Measurements from ENCODE around the gene MRPL41. TPM values are rescaled to one million over a fixed set of nuclear protein-coding genes. Genes with fewer than 3 reads are reported as not detected.
"Not testable (repeated sequence)": the region's sequence is repeated elsewhere in the genome, so short reads cannot be mapped to it uniquely, and the experiment has no call there.

Gene MRPL41
- total and polyA plus RNA-seq, 2 donors = 33.3 to 84.3 TPM

DNA sequence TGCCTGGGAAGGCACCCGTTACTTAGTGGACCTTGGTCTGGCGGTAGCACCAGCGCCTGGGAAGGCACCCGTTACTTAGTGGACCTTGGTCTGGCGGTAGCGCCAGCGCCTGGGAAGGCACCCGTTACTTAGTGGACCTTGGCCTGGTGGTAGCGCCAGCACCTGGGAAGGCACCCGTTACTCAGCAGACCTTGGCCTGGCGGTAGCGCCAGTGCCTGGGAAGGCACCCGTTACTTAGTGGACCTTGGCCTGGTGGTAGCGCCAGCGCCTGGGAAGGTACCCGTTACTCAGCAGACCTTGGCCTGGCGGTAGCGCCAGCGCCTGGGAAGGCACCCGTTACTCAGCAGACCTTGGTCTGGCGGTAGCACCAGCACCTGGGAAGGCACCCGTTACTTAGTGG, 40.6 kb upstream of the MRPL41 start:
- H3K36me3 ChIP-seq (ENCODE audit: control insufficient read depth in 2 of 2, insufficient read depth in 2 of 2, low read length in 1 of 2); DNase-seq (ENCODE audit: low read depth in 6 of 9, low spot score in 9 of 9); H3K4me3 ChIP-seq (ENCODE audit: low read length in 2 of 2); H3K9me3 ChIP-seq (ENCODE audit: control insufficient read depth in 2 of 2, insufficient read depth in 1 of 2, low read length in 1 of 2); H3K27ac ChIP-seq (ENCODE audit: low read depth in 1 of 2, low read length in 1 of 2); H3K27me3 ChIP-seq (ENCODE audit: control insufficient read depth in 2 of 2, insufficient read depth in 1 of 2, low read length in 1 of 2); H3K4me1 ChIP-seq (ENCODE audit: control insufficient read depth in 2 of 2, insufficient read depth in 2 of 2, low read length in 2 of 2): not testable (repeated sequence)
- whole genome bisulfite sequencing = 96% methylated on average over 22 of the region's 22 CpGs

DNA sequence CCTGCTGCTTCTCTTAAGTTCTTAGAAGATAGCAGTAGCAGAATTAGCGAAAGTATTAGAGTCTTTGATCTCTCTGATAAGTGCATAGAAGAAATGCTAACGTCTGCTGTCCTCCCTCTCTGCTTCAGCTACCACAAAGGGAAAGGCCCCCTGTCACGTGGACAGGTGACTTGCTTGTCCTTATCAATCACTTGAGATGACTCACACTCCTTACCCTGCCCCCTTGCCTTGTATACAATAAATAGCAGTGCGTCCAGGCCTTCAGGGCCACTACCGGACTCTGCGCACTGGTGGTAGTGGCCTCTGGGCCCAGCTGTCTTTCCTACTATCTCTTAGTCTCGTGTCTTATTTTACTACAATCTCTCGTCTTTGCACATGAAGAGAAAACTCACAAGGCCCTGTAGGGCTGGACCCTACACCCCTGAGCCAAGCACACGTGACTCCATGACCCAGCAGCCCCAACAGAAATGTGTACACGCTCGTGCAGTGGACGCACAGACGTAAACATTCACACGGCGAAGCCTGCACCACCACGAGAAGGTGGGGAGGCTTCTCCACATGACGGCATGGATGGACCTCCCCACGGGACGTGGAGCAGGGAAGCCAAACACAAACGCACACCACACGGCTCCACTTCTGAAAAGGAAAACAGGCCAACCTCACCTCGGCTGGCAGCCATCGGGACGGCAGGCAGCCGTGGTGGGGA, 39.8 kb upstream of the MRPL41 start:
- H3K36me3 ChIP-seq (ENCODE audit: control insufficient read depth in 2 of 2, insufficient read depth in 2 of 2, low read length in 1 of 2) = no peaks in the 10 kb centered on the region
- no peak for DNase-seq (ENCODE audit: low read depth in 6 of 9, low spot score in 9 of 9)
- H3K4me1 ChIP-seq (ENCODE audit: control insufficient read depth in 2 of 2, insufficient read depth in 2 of 2, low read length in 2 of 2) = no peaks in the 10 kb centered on the region
- H3K27ac ChIP-seq (ENCODE audit: low read depth in 1 of 2, low read length in 1 of 2) = no peak overlapping the region
- 96% methylated on average over 25 of the region's 25 CpGs for WGBS
- H3K27me3 ChIP-seq (ENCODE audit: control insufficient read depth in 2 of 2, insufficient read depth in 1 of 2, low read length in 1 of 2) = no peaks in the 10 kb centered on the region
- H3K4me3 ChIP-seq (ENCODE audit: low read length in 2 of 2) = no peak overlapping the region
- H3K9me3 ChIP-seq (ENCODE audit: control insufficient read depth in 2 of 2, insufficient read depth in 1 of 2, low read length in 1 of 2) = peaks cover 0 to 4% of the 10 kb centered on the region in 2 donors

DNA sequence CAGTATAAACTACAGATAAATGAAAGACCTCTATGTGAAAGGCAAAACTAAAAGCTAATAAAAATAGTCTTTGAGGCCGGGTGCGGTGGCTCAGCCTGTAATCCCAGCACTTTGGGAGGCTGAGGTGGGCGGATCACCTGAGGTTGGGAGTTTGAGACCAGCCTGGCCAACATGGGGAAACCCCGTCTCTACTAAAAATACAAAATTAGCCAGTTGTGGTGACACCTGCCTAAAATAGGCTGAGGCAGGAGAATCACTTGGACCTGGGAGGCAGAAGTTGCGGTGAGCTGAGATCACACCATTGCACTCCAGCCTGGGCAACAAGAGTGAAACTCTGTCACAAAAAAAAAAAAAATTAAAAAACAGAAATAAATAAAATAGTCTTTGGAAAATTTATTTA, 38.5 kb upstream of the MRPL41 start:
- H3K4me3 ChIP-seq (ENCODE audit: low read length in 2 of 2); H3K36me3 ChIP-seq (ENCODE audit: control insufficient read depth in 2 of 2, insufficient read depth in 2 of 2, low read length in 1 of 2); H3K4me1 ChIP-seq (ENCODE audit: control insufficient read depth in 2 of 2, insufficient read depth in 2 of 2, low read length in 2 of 2); DNase-seq (ENCODE audit: low read depth in 6 of 9, low spot score in 9 of 9); H3K27me3 ChIP-seq (ENCODE audit: control insufficient read depth in 2 of 2, insufficient read depth in 1 of 2, low read length in 1 of 2); H3K9me3 ChIP-seq (ENCODE audit: control insufficient read depth in 2 of 2, insufficient read depth in 1 of 2, low read length in 1 of 2); H3K27ac ChIP-seq (ENCODE audit: low read depth in 1 of 2, low read length in 1 of 2): not testable (repeated sequence)
- WGBS = 87% methylated on average over 5 of the region's 5 CpGs

DNA sequence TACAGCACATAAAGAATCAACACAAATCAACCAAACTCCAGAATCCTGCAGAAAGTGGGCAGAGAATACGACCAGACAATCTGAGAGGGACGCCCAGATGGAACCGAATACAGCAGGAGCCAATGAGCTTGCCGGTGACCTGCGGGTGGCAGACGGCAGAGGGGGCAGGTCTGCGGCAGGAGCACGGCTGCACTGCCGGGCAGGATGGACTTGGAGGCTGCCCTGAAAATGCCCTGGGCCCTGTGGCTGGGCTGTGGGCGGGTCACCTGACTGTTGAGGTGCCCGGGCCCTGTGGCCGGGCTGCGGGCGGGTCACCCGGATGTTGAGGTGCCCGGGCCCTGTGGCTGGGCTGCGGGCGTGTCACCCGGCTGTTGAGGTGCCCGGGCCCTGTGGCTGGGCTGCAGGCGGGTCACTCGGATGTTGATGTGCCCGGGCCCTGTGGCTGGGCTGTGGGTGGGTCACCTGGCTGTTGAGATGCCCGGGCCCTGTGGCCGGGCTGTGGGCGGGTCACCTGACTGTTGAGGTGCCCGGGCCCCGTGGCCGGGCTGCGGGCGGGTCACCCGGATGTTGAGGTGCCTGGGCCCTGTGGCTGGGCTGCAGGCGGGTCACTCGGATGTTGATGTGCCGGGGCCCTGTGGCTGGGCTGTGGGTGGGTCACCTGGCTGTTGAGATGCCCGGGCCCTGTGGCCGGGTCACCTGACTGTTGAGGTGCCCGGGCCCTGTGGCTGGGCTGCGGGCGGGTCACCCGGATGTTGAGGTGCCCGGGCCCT, 37.7 kb upstream of the MRPL41 start:
- H3K27ac ChIP-seq (ENCODE audit: low read depth in 1 of 2, low read length in 1 of 2); H3K27me3 ChIP-seq (ENCODE audit: control insufficient read depth in 2 of 2, insufficient read depth in 1 of 2, low read length in 1 of 2); DNase-seq (ENCODE audit: low read depth in 6 of 9, low spot score in 9 of 9); H3K4me3 ChIP-seq (ENCODE audit: low read length in 2 of 2); H3K9me3 ChIP-seq (ENCODE audit: control insufficient read depth in 2 of 2, insufficient read depth in 1 of 2, low read length in 1 of 2); H3K4me1 ChIP-seq (ENCODE audit: control insufficient read depth in 2 of 2, insufficient read depth in 2 of 2, low read length in 2 of 2); H3K36me3 ChIP-seq (ENCODE audit: control insufficient read depth in 2 of 2, insufficient read depth in 2 of 2, low read length in 1 of 2): not testable (repeated sequence)
- WGBS = 94% methylated on average over 42 of the region's 42 CpGs

DNA sequence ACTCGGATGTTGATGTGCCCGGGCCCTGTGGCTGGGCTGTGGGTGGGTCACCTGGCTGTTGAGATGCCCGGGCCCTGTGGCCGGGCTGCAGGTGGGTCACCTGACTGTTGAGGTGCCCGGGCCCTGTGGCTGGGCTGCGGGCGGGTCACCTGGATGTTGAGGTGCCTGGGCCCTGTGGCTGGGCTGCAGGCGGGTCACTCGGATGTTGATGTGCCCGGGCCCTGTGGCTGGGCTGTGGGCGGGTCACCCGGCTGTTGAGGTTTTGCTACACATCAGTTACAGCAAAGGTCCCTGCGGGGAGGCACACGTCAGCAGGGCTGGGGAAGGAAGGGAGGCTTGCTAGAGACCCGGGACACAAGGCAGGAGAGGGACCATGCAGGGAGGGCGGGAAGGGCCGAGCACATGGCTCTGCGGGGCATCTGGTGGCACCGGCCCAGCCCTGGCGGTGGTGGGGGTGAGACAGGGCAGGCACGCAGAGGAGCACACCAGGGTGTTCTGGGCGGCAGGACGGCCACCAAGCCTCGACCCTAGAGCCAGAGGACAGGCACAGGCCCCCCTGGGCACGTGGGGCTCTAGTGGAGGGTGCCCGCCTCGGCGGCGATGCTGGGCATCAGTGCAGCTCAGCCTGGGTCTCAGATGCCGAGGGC, 36.9 kb upstream of the MRPL41 start:
- 96% methylated on average over 29 of the region's 30 CpGs for WGBS
- Histone ChIP-seq H3K9me3 (ENCODE audit: control insufficient read depth in 2 of 2, insufficient read depth in 1 of 2, low read length in 1 of 2) (peaks cover 0 to 4% of the 10 kb centered on the region in 2 donors), H3K36me3 (ENCODE audit: control insufficient read depth in 2 of 2, insufficient read depth in 2 of 2, low read length in 1 of 2) (no peaks in the 10 kb centered on the region), H3K27ac (ENCODE audit: low read depth in 1 of 2, low read length in 1 of 2) (no peak overlapping the region), H3K27me3 (ENCODE audit: control insufficient read depth in 2 of 2, insufficient read depth in 1 of 2, low read length in 1 of 2) (no peaks in the 10 kb centered on the region), H3K4me3 (ENCODE audit: low read length in 2 of 2) (no peak overlapping the region), H3K4me1 (ENCODE audit: control insufficient read depth in 2 of 2, insufficient read depth in 2 of 2, low read length in 2 of 2) (no peaks in the 10 kb centered on the region)
- no peak for DNase-seq (ENCODE audit: low read depth in 6 of 9, low spot score in 9 of 9)

DNA sequence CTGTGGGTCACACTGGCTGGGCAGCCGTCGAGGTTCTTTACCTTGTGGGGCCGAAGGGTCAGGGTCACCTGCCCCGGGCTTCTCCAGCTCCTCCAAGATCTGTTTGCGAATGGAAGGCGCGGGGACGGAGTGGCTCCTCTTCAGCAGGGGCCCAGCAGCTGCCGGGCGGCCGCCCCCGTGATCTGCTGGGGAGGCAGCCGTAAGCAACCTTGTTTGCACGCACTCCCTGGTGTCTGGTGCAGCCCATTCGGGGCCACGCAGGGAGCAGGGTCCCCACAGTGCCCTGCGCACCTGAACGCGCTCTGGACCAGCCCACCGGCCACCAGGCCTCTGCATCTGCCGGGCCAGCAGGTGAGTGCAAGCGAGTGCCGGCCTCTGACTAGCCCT, 36.3 kb upstream of the MRPL41 start:
- no peak overlapping the region for H3K4me3 ChIP-seq (ENCODE audit: low read length in 2 of 2)
- H3K9me3 ChIP-seq (ENCODE audit: control insufficient read depth in 2 of 2, insufficient read depth in 1 of 2, low read length in 1 of 2) = peaks cover 0 to 4% of the 10 kb centered on the region in 2 donors
- 97% methylated on average over 23 of the region's 23 CpGs for WGBS
- no peak for DNase-seq (ENCODE audit: low read depth in 6 of 9, low spot score in 9 of 9)
- H3K27me3 ChIP-seq (ENCODE audit: control insufficient read depth in 2 of 2, insufficient read depth in 1 of 2, low read length in 1 of 2) = no peaks in the 10 kb centered on the region
- no peaks in the 10 kb centered on the region for H3K36me3 ChIP-seq (ENCODE audit: control insufficient read depth in 2 of 2, insufficient read depth in 2 of 2, low read length in 1 of 2)
- no peak overlapping the region for H3K27ac ChIP-seq (ENCODE audit: low read depth in 1 of 2, low read length in 1 of 2)
- no peaks in the 10 kb centered on the region for H3K4me1 ChIP-seq (ENCODE audit: control insufficient read depth in 2 of 2, insufficient read depth in 2 of 2, low read length in 2 of 2)

DNA sequence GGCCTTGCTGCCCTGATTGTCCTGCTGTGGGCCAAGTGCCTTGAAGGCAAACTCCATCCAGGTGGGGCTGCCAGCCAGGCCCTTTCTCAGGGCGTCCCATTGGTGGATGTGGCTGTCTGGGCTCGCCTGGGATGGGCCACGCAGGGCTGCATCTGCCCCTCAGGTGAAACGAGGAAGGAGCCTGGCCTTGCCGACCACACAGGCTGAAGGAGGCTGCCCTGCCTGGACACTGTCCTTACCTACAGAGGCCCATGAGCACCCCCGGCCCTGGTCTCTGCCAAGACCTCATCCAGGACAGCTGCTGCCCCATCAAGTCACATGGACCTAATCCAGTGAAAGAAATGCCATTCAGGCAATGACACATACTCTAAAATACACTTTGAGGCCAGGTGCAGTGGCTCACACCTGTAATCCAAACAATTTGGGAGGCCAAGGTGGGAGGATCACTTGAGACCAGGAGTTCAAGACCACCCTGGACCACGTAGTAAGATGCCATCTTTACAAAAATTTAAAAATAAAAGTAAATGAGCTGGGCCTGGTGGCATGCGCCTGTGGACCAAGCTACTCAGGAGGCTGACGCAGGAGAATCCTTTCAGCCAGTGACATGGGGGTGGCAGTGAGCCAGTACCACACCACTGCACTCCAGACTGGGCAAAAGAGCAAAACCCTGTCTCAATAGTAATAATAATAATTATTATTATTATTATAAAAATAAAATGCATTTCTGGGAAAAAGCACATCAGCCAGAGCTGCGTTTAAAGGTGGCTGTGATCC, 35.3 kb upstream of the MRPL41 start:
- WGBS = 92% methylated on average over 10 of the region's 10 CpGs
- Histone ChIP-seq H3K36me3 (ENCODE audit: control insufficient read depth in 2 of 2, insufficient read depth in 2 of 2, low read length in 1 of 2) (no peaks in the 10 kb centered on the region), H3K27ac (ENCODE audit: low read depth in 1 of 2, low read length in 1 of 2) (no peak overlapping the region), H3K27me3 (ENCODE audit: control insufficient read depth in 2 of 2, insufficient read depth in 1 of 2, low read length in 1 of 2) (no peaks in the 10 kb centered on the region), H3K9me3 (ENCODE audit: control insufficient read depth in 2 of 2, insufficient read depth in 1 of 2, low read length in 1 of 2) (peaks cover 0 to 4% of the 10 kb centered on the region in 2 donors), H3K4me1 (ENCODE audit: control insufficient read depth in 2 of 2, insufficient read depth in 2 of 2, low read length in 2 of 2) (no peaks in the 10 kb centered on the region), H3K4me3 (ENCODE audit: low read length in 2 of 2) (no peak overlapping the region)
- DNase-seq (ENCODE audit: low read depth in 6 of 9, low spot score in 9 of 9) = no peak

DNA sequence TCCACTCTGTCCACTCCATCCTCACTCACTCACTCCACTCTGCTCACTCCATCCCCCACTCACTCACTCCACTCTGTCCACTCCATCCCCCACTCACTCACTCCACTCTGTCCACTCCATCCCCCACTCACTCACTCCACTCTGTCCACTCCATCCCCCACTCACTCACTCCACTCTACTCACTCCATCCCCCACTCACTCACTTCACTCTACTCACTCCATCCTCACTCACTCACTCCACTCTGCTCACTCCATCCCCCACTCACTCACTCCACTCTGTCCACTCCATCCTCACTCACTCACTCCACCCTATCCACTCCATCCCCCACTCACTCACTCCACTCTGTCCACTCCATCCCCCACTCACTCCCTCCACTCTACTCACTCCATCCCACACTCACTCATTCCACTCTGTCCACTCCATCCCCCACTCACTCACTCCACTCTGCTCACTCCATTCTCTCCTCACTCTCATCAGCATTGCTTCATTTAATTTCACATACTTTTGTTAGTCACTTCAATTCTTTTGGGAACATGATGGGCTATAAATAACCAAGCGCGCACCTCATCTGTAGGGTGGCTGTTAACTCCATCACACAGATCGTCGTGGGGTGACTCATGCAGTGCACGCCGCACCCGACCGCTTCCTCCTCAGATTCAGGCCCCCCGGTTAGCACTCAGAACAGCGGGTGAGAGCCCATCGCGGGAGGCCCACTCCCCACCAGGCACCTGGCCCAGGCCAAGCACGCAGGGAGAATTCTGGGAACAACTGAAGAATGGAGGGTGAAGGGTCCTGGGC, 32.8 kb upstream of the MRPL41 start:
- H3K36me3 ChIP-seq (ENCODE audit: control insufficient read depth in 2 of 2, insufficient read depth in 2 of 2, low read length in 1 of 2); H3K27ac ChIP-seq (ENCODE audit: low read depth in 1 of 2, low read length in 1 of 2); H3K4me1 ChIP-seq (ENCODE audit: control insufficient read depth in 2 of 2, insufficient read depth in 2 of 2, low read length in 2 of 2); H3K27me3 ChIP-seq (ENCODE audit: control insufficient read depth in 2 of 2, insufficient read depth in 1 of 2, low read length in 1 of 2); DNase-seq (ENCODE audit: low read depth in 6 of 9, low spot score in 9 of 9); H3K4me3 ChIP-seq (ENCODE audit: low read length in 2 of 2); H3K9me3 ChIP-seq (ENCODE audit: control insufficient read depth in 2 of 2, insufficient read depth in 1 of 2, low read length in 1 of 2): not testable (repeated sequence)
- 94% methylated on average over 13 of the region's 13 CpGs for WGBS
